PC-3 (cell line): ENCODE measurements around the gene SRPX.

ENCODE experiments used
- EZH2 ChIP-seq: fragments of 300-600 bp; sonication (generic); IDR thresholded peaks from one replicate; pipeline ENCODE4 v1.6.1; 2017; ENCODE audit warnings: antibody characterized with exemption, mild to moderate bottlenecking, low read length; ENCODE audit not compliant: unreplicated experiment
- EZH2phosphoT487 ChIP-seq: fragments of 300-600 bp; sonication (generic); IDR thresholded peaks from 2 replicates; pipeline ENCODE4 v1.6.1; 2018; ENCODE audit warnings: mild to moderate bottlenecking, antibody characterized with exemption, low read length, borderline replicate concordance
- TF ChIP-seq, protein P1 (sequence below): fragments of 300-600 bp; sonication (generic); conservative IDR thresholded peaks from 2 replicates; pipeline ENCODE4 v1.5.1; 2017; ENCODE audit warnings: antibody characterized with exemption, low read depth, mild to moderate bottlenecking, low read length

DNA sequence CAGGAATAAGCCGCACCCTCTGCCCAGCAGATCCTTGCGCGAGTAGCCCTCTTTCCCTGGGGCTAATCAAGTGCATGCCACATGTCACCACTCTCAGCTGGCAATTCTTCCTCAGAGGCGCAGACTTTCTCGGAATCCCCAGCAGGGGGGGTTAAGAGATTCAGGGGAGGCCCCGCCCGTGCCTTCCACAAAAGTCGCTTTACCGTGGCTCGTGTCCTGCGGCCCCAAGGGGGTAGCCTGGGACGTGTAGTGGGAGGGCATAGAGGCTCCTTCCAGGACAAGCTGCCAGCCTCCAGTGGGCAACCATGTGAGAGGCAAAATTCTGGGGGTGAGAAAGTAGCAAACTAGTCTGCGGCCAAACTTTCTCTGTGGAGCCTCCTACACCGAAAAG, 652 bp downstream of the SRPX start:
- TF ChIP-seq, protein P1, sequence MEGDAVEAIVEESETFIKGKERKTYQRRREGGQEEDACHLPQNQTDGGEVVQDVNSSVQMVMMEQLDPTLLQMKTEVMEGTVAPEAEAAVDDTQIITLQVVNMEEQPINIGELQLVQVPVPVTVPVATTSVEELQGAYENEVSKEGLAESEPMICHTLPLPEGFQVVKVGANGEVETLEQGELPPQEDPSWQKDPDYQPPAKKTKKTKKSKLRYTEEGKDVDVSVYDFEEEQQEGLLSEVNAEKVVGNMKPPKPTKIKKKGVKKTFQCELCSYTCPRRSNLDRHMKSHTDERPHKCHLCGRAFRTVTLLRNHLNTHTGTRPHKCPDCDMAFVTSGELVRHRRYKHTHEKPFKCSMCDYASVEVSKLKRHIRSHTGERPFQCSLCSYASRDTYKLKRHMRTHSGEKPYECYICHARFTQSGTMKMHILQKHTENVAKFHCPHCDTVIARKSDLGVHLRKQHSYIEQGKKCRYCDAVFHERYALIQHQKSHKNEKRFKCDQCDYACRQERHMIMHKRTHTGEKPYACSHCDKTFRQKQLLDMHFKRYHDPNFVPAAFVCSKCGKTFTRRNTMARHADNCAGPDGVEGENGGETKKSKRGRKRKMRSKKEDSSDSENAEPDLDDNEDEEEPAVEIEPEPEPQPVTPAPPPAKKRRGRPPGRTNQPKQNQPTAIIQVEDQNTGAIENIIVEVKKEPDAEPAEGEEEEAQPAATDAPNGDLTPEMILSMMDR: peak; percentile 56
- TF ChIP-seq EZH2phosphoT487 (no peak), EZH2 (no peak)
